Measurements from ENCODE around the gene RNASEL. TPM values are rescaled to one million over a fixed set of nuclear protein-coding genes. Genes with fewer than 3 reads are reported as not detected.

The RNASEL gene
- total and polyA plus RNA-seq, 2 of the 13 experiments (the other 11 are each of a cell fraction or from before 2014, with no cell fraction given) = 0.05 to 0.20 TPM

GRCh38 chr1:182575540-182576149, 13.4 kb downstream of the RNASEL start:
- H3K4me1 ChIP-seq (ENCODE audit: insufficient read depth, low read length) = peaks cover 12% of the 10 kb centered on the region
- no peak overlapping the region for H3K27ac ChIP-seq (ENCODE audit: extremely low read length, insufficient read depth, low read length)
- no peak overlapping the region for H2AFZ ChIP-seq (ENCODE audit: low read length)
- FAIRE-seq (peak; percentile 28), DNase-seq (ENCODE audit: low spot score) (peak; percentile 39), ATAC-seq (peak; percentile 47; the same call in 1 of the 3 replicates)
- no peaks in the 10 kb centered on the region for H3K79me2 ChIP-seq (ENCODE audit: insufficient read depth, low read length)
- H3K27me3 ChIP-seq (ENCODE audit: control insufficient read depth in 1 of 2, insufficient read depth in 2 of 2, low read length in 2 of 2) = no peaks in the 10 kb centered on the region
- intact Hi-C loops (cut with micrococcal nuclease; ENCODE audit: unreplicated experiment) (no loop called here), in situ Hi-C loops (cut with HindIII; ENCODE audit: extremely low pct_ligation_motif_present, low pct_unique_long_range_greater_than_20kb) (no loop called here)
- POLR2A ChIA-PET = no interaction called here
- no peak overlapping the region for H3K9ac ChIP-seq (ENCODE audit: insufficient read depth, low read depth, low read length)
- 0% methylated on average over 3 of the region's 3 CpGs for WGBS (ENCODE audit: low lambda C conversion rate)
- H4K20me1 ChIP-seq (ENCODE audit: insufficient read depth, low read length) = no peaks in the 10 kb centered on the region
- no peak overlapping the region for H3K4me3 ChIP-seq (replicated peaks in 1 of 3; ENCODE audit: insufficient read depth in 1 of 3, low read depth in 2 of 3, low read length in 3 of 3)
- CTCF ChIA-PET (ENCODE audit: low intra/inter-chr PET ratio, low total read pairs) = no interaction called here
- no peaks in the 10 kb centered on the region for H3K36me3 ChIP-seq (replicated peaks in 1 of 2; ENCODE audit: control insufficient read depth in 1 of 2, insufficient read depth in 2 of 2, low read length in 2 of 2)
- no peak overlapping the region for H3K4me2 ChIP-seq (ENCODE audit: low read depth, low read length)
- no peaks in the 10 kb centered on the region for H3K9me3 ChIP-seq (ENCODE audit: low read length)
- BruUV-seq (replicated peaks) = no TSS peak
- TF ChIP-seq ZNF136 (CRISPR knock-in tag; IDR thresholded peaks at IDR 0.05; ENCODE audit: low read depth) = no peak
- TF ChIP-seq HNF4G (IDR thresholded peaks at IDR 0.05; ENCODE audit: borderline replicate concordance, low read depth, low read length) = peak; percentile 40; the same call in 1 of the 2 replicates
- no peak for TF ChIP-seq HNF4G (CRISPR knock-in tag; IDR thresholded peaks at IDR 0.05; ENCODE audit: borderline replicate concordance, low read depth)
- no peak for TF ChIP-seq STAT5B (CRISPR knock-in tag; IDR thresholded peaks at IDR 0.05)
- no peak for TF ChIP-seq ZNF251 (CRISPR knock-in tag; IDR thresholded peaks at IDR 0.05)
- no peak for TF ChIP-seq SNAPC4 (CRISPR knock-in tag; IDR thresholded peaks at IDR 0.05)
- no peak for TF ChIP-seq KLF9 (CRISPR knock-in tag; IDR thresholded peaks at IDR 0.05; ENCODE audit: low read depth)
- TF ChIP-seq TOPORS (CRISPR knock-in tag; IDR thresholded peaks at IDR 0.05) = no peak
- no peak for TF ChIP-seq ZNF101 (CRISPR knock-in tag; IDR thresholded peaks at IDR 0.05; ENCODE audit: borderline replicate concordance, low read depth)
- TF ChIP-seq ZNF841 (CRISPR knock-in tag; IDR thresholded peaks at IDR 0.05; ENCODE audit: borderline replicate concordance) = no peak
- TF ChIP-seq PRDM15 (CRISPR knock-in tag; IDR thresholded peaks at IDR 0.05) = no peak
- TF ChIP-seq ZNF75D (CRISPR knock-in tag; IDR thresholded peaks at IDR 0.05; ENCODE audit: borderline replicate concordance) = no peak
- TF ChIP-seq CENPX (CRISPR knock-in tag; IDR thresholded peaks at IDR 0.05) = no peak
- no peak for TF ChIP-seq ZNF280B (CRISPR knock-in tag; IDR thresholded peaks at IDR 0.05; ENCODE audit: borderline replicate concordance)
- TF ChIP-seq NFE2 (CRISPR knock-in tag; IDR thresholded peaks at IDR 0.05) = no peak
